WTC11 (cell line): ENCODE data around the gene OLFM3.

Experiments used
- CREB1 ChIP-seq: sonication (generic); formaldehyde crosslinking; IDR thresholded peaks from 2 replicates; pipeline ENCODE4 v1.8.0; 2023; ENCODE audit warnings: mild to moderate bottlenecking, missing genetic modification reagents
- E2F4 ChIP-seq: sonication (generic); formaldehyde crosslinking; IDR thresholded peaks from 2 replicates; pipeline ENCODE4 v1.8.1; 2022; ENCODE audit warnings: low read depth, mild to moderate bottlenecking, moderate library complexity, missing genetic modification reagents, borderline replicate concordance
- GTF2I ChIP-seq: fragments of 250-450 bp; sonication (Bioruptor Pico); conservative IDR thresholded peaks from 2 replicates; pipeline ENCODE4 v1.4.0; 2021; ENCODE audit warnings: mild to moderate bottlenecking
- NR1H2 ChIP-seq: sonication (generic); formaldehyde crosslinking; IDR thresholded peaks from 2 replicates; pipeline ENCODE4 v1.9.0; 2021; ENCODE audit warnings: mild to moderate bottlenecking, moderate library complexity, missing genetic modification reagents
- SP1 ChIP-seq: sonication (generic); formaldehyde crosslinking; conservative IDR thresholded peaks from 2 replicates; pipeline ENCODE4 v1.8.1; 2022; ENCODE audit warnings: missing genetic modification reagents
- TF ChIP-seq, protein P1 (sequence below): fragments of 200-600 bp; IDR thresholded peaks from 2 replicates; pipeline ENCODE4 v1.8.0; 2022; ENCODE audit warnings: antibody characterized with exemption

DNA sequence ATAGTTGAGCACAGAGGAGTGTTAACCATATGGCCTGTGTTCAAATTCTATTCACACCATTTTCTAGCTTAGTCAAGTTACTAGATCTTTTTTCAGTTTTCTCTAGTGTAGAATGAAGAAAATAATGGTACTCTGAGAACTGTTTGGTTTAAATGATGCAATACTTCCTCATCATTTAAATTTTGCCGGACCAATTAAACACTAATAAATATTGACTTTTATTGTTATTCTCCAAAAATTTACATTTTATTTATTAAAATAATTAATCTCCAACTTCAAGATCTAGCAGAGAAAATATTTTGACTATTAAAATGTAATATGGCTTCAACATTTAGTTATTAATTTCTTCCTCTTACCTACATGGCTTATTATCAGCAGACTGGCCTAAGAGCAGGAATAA lies 123.1 kb downstream of the OLFM3 start:
- TF ChIP-seq NR1H2 (CRISPR knock-in tag) = no peak
- TF ChIP-seq, protein P1, sequence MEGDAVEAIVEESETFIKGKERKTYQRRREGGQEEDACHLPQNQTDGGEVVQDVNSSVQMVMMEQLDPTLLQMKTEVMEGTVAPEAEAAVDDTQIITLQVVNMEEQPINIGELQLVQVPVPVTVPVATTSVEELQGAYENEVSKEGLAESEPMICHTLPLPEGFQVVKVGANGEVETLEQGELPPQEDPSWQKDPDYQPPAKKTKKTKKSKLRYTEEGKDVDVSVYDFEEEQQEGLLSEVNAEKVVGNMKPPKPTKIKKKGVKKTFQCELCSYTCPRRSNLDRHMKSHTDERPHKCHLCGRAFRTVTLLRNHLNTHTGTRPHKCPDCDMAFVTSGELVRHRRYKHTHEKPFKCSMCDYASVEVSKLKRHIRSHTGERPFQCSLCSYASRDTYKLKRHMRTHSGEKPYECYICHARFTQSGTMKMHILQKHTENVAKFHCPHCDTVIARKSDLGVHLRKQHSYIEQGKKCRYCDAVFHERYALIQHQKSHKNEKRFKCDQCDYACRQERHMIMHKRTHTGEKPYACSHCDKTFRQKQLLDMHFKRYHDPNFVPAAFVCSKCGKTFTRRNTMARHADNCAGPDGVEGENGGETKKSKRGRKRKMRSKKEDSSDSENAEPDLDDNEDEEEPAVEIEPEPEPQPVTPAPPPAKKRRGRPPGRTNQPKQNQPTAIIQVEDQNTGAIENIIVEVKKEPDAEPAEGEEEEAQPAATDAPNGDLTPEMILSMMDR = no peak
- no peak for TF ChIP-seq GTF2I (CRISPR knock-in tag)
- no peak for TF ChIP-seq CREB1 (CRISPR knock-in tag)
- no peak for TF ChIP-seq E2F4 (CRISPR knock-in tag)
- TF ChIP-seq SP1 (CRISPR knock-in tag) = no peak
